CD4-positive, alpha-beta T cell treated with Interleukin-17A for 1 hour (primary cell): ENCODE measurements around the gene MAPK14.
"Not testable (repeated sequence)": the region's sequence is repeated elsewhere in the genome, so short reads cannot be mapped to it uniquely, and the experiment has no call there.

ENCODE experiments used
- DNase-seq: peaks from one replicate; pipeline ENCODE4 v3.0.0-alpha.2; 2020

MAPK14 gene

DNA sequence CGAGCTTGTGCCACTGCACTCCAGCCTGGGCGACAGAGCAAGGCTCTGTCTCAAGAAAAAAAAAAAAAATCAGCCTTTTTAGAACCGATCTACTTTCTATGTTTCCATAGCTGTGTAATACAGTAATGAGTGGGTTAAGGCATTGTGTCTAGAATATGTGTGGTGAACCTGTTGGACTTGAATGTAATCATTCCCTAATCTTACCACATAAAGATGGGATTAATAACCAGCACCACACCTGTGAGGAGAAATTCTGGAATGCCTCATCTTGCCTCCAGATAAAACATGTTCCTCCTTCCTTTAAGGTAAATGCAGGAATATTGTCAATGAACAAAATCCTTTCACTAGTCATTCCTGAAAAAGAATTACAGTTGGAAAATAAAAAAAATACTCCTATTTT, 43.7 kb downstream of the MAPK14 start:
- DNase-seq, result no peak

DNA sequence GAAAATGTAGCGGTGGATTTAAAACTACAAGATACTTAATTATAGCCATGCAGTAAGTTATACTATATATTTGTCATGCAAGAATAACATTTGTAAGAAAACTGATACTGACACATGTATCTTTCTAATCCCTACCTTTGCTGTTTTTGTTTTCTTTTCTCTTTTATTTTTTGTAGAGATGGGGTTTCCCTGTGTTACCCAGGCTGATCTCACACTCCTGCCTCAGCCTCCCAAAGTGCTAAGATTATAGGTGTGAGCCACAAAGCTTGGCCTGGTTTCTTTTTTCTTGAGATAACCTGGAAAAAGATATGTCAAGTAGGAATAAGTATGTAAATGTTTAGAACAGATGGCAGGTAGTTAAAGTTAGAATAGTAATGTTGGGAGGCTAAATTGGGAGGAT, 44.1 kb downstream of the MAPK14 start:
- DNase-seq, result no peak

DNA sequence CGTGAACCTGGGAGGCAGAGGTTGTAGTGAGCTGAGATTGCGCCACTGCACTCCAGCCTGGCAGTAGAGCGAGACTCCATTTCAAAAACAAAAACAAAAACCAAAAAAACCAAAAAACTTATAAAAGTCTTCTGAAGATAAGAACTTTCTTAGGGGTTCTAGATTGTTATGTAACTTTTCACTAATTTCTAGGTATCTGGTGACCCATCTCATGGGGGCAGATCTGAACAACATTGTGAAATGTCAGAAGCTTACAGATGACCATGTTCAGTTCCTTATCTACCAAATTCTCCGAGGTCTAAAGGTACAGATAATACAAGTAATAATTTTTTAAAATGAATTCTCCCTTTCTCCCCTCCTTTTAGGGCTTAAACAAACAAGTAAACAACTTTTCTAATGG, 45.1 kb downstream of the MAPK14 start:
- no peak for DNase-seq

DNA sequence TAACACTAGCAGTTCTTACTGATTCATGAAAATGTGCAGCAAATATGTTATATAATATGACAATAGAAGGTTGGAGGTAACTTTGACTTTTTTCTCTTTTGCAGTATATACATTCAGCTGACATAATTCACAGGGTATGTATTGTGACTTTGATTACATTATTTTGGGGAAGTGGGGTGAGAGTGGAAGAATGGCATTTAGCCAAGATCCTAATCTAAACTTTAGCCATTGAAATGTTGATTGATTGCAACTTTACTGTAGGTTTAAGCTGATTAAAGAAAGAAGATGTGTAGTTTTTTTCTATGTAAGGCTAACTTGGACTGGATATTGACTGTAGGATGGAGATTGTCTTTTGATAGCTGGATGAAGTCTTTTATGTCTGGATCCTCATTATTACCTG, 46.0 kb downstream of the MAPK14 start:
- DNase-seq, result no peak

DNA sequence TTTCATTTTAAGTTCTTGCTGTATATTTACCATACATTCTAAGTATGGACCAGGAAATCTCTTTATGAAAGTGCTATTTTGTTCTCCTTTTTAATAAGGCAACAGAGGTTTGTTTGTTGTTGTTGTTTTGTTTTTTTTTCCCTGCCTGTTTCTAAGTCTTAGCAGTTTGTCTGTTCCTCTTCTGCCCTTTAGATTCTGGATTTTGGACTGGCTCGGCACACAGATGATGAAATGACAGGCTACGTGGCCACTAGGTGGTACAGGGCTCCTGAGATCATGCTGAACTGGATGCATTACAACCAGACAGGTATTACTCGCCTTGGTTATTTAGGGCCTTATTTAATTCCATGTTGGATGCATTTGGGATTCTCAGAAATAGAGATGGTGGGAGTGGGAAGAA, 48.0 kb downstream of the MAPK14 start:
- DNase-seq, result no peak

DNA sequence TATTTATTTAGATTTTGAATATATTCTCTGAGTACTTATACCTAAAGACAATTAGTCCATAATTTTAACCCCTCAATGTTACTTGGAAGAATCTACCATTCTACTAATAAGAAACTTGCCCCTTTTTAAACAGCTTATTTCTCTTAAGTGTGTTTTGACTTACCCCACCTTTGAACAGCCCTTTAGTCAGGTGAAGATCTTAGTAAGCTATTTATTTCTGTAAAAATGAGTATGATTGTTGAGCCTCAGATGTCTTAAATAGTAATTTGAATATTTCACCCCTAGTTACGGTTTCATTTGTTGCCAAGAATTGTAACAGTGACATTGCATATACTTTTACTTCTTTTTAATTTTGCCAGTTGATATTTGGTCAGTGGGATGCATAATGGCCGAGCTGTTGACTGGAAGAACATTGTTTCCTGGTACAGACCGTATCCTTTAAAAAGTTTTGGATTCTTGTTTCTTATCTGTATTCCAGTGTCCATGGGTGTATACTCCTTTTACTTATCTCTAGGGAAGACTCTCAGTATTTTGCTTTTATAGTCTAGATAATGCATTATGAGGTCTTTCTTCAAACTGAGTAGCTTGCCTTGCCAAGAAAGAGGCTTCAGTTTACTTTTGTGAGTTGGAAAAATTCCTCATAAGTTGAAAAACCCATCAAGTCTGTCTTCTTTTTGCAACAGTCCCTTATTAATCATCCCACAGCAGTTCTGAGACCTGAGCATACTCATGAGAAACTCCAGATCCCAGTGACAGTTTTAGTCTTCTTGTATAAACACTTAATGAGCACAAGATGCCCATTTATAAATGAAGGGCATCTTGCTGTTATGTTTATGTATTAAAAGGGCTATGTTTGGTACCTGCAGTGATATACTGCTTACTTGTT, 48.8 kb downstream of the MAPK14 start:
- no peak for DNase-seq

DNA sequence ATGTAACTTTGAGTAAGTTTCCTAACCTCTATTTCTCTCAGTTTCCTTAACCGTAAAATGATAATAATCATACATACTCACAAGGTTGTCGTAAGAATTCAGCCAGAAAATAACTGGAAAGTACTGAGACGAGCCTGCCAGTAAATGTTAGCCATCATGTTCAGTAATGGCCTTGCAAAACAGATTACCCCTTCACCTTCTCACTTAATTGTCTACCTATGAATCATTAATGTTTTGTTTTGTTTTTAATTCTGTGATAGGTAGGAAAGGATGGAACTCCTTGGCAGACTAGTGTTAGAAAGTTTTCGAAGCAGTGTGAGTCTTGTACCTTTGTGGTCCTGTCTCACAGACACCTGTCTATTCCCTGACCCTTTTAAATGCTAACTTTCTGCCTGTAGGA, 50.6 kb downstream of the MAPK14 start:
- DNase-seq, result no peak

DNA sequence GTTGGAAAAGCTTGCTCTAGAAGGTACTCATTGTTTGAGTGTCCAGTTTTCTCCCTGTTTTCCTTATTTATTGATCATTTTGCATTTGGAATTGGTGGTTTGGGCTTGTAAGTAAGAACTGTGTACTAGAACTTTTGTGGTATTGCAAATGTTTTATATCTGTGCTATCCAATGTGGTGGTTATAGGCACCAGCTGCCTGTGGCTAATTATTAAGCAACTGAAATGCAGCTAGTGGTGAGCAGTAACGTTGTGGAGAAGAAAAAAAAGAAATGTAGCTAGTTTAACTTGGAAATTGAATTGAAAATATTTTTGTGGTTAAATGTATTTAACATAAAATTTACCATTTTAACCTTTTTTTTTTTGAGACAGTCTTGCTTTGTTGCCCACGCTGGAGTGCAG, 52.0 kb downstream of the MAPK14 start:
- no peak for DNase-seq

DNA sequence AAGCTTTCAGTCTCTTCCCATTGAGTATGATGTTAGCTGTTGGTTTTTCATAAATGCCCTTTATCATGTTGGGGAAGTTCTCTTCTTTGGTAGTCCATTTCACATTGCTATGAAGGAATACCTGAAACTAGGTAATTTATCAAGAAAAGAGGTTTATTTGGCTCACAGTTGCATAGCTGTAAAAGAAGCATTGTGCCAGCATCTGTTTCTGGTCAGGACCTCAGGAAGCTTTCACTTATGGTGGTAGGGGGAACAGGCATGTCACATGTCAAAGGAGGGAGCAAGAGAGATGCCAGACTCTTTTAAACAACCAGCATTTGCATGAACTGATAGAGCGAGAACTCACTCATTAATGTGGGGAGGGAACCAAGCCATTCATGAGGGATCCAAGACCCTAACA, 54.7 kb downstream of the MAPK14 start:
- no peak for DNase-seq

DNA sequence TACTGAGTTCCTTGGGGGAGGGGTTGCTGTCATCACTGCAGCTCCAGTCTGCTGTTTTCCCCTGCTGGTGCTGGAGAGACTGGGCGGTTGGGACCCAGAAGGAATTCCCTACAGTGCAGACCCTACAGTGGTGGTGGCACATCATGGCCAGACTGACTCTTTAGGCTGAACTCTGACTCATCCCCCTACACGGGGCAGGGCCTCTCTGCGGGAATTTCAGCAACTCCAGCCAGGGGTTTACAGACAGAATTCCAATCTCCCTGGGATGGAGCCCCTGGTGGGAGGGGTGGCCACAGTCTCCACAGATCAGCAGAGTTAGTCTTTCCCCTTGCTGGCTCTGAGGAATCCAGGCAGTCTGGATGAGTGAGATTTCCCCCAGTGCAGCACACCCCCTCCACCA, 55.8 kb downstream of the MAPK14 start:
- DNase-seq, result no peak

DNA sequence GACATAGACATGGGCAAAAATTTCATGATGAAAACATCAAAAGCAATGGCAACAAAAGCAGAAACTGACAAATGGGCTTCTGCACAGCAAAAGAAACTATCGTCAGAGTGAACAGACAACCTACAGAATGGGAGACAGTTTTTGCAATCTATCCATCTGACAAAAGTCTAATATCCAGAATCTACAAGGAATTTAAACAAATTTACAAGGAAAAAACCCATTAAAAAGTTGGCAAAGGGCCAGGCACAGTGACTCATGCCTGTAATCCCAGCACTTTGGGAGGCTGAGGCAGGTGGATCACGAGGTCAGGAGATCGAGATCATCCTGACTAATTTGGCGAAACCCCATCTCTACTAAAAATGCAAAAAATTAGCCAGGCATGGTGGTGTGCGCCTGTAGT, 60.6 kb downstream of the MAPK14 start:
- DNase-seq, result not testable (repeated sequence)

DNA sequence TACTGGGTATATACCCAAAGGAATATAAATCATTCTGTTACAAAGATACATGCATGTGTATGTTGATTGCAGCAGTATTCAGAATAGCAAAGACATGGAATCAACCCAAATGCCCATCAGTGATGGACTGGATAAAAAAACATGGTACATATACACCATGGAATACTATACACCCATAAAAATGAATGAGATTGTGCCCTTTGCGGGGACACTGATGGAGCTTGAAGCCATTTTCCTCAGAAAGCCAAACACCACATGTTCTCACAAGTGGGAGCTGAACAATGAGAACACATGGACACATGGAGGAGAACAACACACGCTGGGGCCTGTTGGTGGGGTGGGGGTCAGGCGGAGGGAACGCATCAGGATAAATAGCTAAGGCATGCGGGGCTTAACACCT, 61.4 kb downstream of the MAPK14 start:
- no peak for DNase-seq

DNA sequence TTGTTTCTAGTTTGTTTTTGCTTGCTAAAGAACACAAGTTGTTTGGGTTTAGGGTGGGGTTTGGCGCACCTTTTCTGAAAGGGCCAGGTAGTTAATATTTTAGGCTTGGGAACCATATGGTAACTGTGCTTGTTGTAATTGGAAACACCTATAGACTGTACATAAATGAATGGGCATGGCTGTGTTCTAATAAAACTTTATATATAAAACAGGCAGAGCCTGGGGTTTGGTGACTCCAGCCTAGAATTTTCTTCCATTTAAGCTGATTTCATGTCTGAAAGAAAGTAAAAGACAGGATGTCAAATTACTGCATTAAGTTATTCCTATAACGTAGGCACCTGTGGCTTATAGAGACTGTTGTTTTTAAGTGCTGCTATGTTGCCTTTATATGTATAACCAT, 66.6 kb downstream of the MAPK14 start:
- DNase-seq, result no peak

DNA sequence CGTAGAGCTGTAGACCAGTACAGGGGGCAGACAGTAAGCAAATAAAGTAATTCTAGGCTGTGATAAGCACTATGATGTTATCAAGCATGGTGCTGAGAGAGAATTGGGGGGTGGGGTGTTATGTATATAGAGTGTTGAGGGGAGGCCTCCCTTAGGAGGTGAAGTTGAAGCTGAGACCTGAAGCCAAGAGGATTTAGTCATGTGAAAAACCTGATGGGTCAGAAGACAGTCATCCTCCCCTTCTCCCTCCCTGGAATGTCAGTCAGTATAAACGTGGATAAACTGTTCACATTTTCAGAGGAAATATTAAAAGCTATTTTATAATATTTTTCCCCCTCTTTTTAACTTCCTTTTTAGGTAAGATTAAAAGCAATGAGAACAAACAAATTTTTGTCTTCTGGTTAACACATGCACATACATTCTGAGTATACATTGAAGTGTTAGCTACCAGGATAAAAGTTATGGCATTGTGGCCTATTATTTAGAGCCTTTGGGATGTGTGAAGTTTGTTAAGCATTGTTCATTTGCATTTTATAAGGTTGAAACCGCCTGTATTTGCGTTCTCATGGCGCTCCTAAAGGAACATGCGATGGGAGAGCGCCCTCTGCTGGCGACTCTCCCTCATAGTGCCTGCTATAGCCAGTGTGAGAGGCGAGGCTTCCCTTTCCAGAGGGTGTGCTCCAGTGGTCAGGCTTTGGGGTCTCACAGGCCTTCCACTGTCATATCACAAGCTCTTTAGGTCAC, 67.3 kb downstream of the MAPK14 start:
- DNase-seq, result peak; percentile 82

DNA sequence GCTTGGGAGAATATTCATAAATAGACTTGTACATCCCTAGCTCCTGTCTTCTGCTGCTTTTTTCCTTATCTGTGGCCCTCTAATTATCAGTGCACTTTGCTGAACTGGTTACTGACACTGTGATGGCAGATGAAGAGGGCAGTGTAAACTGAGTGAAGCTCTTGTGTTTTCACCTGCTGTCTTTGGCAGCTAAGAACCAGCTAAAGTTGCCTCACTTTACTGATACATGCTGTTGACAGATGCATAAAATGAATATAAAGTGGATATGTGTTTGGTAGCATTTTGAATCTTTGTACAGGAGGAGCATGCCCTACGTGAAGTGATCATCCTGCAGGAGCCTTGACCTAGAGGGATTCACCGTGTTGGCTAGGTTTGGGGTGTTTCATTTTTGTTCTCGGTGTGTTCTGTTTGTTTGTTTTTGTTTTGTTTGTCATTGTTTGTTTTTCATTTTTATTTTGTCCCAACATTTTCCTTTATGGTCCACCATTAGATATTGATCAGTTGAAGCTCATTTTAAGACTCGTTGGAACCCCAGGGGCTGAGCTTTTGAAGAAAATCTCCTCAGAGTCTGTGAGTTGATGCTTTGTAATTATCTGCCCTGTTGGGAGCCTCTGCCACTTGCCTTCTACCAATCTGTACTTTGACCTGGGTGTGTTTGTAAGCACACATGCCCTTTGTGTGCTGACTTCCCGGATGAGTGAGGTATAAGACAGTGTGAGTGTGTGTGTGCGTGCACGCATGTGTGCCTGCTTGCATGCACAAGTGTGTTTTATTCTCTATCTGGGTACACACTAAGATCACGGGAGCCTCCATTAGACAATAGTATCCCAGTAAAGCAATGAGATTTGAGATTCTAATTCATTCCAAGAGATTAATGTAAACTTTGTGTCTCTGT, 68.1 kb downstream of the MAPK14 start:
- DNase-seq, result no peak

DNA sequence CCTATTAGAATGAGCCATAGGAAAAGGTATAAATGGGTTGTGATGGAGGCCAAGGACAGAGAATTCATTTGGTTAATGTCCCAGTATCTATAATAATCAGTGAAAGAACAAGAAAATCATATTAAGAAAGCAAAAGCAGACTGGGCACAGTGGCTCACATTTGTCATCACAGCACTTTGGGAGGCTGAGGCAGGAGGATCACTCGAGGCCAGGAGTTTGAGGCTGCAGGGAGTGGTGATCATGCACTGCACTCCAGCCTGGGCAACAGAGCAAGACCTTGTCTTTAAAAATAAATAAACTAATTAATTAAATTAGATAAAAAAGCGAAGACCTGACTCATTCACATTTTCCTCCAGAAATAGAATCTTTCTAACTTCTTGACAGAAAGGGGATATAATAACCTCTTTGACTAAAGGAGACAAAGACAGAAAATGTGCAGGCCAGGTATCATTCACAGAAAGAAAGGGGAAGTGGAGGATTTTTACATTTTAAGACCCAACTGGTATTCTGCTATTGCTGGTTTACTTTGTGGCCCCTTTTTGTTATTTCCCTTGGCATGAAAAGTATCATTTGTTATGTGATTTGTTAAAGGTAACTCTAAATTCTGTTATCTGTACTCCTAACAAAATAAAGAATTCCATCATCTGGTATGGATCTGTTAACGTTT, 70.8 kb downstream of the MAPK14 start:
- DNase-seq, result no peak

DNA sequence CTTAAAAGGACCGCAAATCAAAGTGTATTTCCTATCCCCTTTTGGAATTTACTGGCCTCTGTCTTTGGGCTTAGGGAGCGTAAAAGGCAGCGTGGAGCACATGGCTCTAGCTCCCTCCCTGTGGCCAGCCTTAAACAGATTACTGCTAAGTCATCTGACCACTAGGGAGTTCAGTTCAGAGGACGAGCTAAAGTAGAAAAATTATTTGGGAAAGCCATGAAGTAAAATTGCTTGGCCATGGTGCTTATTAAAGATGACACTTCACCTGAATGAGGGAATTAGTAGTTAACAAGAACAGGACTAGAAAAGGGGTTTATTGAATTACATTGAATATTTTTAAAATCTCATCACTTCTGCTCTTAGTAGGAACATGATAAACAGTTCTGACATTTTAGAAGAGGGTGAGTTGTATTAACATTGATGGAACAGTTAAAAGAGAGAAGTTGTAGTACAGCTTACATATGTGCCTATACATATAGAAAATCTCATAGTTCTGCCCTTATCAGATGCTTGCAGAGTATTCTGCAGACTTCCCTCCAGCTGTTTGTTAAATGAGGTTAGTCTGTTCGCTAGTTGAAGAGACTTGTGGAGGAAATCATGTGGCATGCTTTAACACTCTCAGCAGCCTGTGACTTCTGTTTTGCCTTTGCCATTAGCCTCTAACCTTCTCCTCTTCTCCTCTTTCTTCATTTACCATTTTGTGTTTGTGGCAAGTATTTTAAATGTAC, 71.5 kb downstream of the MAPK14 start:
- peak; percentile 39 for DNase-seq

DNA sequence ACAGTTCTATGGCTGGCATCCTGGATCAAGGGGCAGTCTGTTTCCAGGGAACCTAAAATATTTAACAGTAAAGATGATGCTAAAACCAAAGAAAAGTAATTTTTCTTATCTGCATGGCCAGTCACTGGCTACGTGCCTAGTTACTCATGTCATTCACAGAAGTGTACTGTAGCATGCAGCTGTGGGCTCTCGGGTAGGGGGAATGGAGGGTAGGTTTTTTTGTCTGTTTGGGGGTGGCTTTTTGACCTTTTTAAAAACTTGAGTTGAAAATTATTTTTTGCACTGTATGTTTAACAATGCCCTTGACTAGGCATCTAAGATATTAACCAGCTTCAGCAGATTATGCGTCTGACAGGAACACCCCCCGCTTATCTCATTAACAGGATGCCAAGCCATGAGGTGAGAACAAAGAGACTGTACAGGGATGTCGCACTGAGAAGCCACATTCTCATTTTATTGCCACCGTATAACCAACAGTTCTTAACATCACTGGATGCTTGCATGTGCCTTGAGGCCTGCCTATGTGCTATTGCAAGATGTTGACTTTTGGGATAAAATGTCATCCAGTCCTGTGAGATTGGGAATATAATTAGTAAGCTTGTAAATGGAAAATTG, 72.4 kb downstream of the MAPK14 start:
- DNase-seq, result peak; percentile 75

DNA sequence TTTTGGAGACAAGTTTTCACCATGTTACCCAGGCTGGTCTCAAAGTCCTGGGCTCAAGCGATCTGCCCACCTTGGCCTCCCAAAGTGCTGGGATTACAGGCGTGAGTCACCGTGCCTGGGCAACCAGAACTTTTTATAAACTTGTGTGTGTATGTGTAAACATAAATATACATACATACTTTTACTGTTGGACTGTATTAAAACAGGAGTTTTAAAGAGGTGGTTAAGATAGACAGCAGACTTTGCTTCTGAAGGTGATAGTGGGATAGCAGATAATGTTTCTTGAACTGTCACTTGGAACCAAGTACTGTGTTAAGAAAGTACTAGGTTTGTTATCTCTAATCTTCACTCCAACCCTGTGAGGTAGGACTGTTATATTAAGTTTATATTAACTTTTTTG, 74.1 kb downstream of the MAPK14 start:
- DNase-seq, result no peak

DNA sequence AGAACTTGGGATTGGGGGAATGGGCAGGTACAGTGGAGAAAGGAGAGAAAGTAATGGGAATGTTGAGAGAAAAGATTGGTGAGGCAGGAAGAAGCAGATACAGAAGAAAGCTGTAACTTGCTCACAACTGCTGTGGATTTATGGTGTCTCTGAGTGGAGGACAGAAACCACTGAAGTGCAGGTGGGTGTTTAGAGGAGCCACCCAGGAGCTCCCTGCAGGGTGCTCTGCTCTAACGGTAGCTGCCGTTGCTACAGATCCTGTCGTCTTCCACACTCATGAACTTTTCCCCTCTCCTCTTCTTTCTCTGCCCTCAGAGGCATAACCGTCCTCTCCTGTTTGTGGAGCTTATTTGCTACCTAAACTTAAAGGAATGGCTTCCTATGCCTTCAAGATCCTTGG, 75.2 kb downstream of the MAPK14 start:
- no peak for DNase-seq

DNA sequence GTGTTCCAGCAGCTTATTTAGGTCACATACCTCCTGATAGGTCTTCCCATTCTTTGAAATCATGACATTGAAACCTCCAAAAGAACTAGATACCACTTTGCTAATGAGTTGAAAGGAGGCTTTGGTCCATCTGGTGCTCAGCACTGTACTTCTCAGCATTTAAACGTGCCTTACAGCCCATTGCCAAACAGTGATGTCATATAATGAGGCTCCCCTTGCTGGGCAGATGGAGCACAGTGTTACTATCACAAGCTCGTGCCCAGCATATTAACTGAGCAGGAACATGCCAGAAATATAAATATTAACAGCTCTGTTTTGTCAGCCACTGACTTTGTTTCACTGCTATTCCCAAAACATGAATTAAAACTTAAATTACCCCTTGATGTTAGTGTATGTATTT, 77.2 kb downstream of the MAPK14 start:
- DNase-seq, result no peak

DNA sequence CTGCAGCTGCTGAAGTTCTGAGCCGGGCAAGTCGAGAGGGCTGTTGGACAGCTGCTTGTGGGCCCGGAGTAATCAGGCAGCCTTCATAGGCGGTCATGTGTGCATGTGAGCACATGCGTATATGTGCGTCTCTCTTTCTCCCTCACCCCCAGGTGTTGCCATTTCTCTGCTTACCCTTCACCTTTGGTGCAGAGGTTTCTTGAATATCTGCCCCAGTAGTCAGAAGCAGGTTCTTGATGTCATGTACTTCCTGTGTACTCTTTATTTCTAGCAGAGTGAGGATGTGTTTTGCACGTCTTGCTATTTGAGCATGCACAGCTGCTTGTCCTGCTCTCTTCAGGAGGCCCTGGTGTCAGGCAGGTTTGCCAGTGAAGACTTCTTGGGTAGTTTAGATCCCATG, 81.5 kb downstream of the MAPK14 start:
- DNase-seq, result peak; percentile 62
